ENCODE measurements around the gene SLC22A23.

SLC22A23 gene

DNA sequence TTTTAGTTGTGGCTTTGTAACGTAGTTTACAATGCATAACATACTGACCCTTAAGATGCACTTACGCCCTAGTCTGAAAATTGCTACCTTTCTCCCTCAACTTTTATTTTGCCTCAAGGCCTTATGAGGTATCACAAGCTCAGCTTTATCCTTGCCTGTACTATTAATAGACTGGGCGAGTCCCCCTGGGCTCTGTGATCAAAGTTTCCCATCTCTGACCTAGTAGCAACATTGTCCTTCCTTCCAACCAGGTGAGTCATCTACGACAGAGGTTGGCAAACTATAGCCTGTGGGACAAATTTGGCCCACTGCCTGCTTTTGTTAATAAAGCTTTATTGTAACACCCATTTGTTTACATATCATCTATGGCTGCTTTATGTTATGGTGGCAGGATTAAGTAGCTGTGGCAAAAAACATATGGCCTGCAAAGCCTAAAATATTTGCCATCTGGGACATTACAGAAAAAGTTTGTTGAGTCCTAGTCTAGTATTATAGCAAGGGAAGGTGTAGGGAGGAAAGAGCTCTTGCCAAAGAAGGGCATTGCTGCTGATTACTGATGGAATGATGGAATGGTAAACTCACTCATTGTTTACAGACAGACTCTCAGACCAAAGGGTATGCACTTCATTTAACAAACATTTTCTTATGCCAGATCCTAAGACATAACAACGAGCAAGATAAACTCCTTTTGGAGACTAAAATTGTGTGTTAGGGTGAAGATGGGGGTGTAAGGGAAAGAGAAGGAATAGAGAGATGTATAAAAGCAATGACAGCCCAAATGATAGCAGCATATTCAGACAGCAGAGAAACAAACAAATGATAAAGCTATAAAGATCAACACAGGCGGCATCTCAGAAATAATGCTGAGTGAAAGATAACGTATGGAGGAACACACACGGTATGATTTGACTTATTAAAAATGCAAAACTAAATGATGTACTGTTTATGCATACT is 74.2 kb downstream of the SLC22A23 start (continued):
- TF ChIP-seq KLF10 (tag by site-specific recombination; IDR thresholded peaks at IDR 0.05): peak; percentile 50; the same call in 1 of the 2 replicates
- no peak for TF ChIP-seq HOXC10 (CRISPR knock-in tag; IDR thresholded peaks at IDR 0.05)
- TF ChIP-seq ZIC2 (tag by site-specific recombination; IDR thresholded peaks at IDR 0.05): no peak
- no peak for TF ChIP-seq GLI2 (tag by site-specific recombination; IDR thresholded peaks at IDR 0.05; ENCODE audit: borderline replicate concordance, low read depth)
- no peak for TF ChIP-seq ZNF248 (tag by site-specific recombination; IDR thresholded peaks at IDR 0.05)
- TF ChIP-seq SALL2 (tag by site-specific recombination; IDR thresholded peaks at IDR 0.05; ENCODE audit: borderline replicate concordance): peak; percentile 19; the same call in 1 of the 2 replicates
- no peak for TF ChIP-seq ZNF768 (tag by site-specific recombination; IDR thresholded peaks at IDR 0.05)
- no peak for TF ChIP-seq GLIS2 (tag by site-specific recombination; IDR thresholded peaks at IDR 0.05)
- TF ChIP-seq ZNF571 (tag by site-specific recombination; IDR thresholded peaks at IDR 0.05): no peak
- TF ChIP-seq ZNF549 (tag by site-specific recombination; IDR thresholded peaks at IDR 0.05): no peak
- TF ChIP-seq ZNF404 (tag by site-specific recombination; IDR thresholded peaks at IDR 0.05): no peak
- TF ChIP-seq ZNF311 (tag by site-specific recombination; IDR thresholded peaks at IDR 0.05; ENCODE audit: borderline replicate concordance): no peak
- no peak for TF ChIP-seq ZBTB21 (tag by site-specific recombination; IDR thresholded peaks at IDR 0.05)
- no peak for TF ChIP-seq ZNF239 (tag by site-specific recombination; IDR thresholded peaks at IDR 0.05)
- no peak for TF ChIP-seq ZBTB26 (tag by site-specific recombination; optimal IDR thresholded peaks at IDR 0.05)
- TF ChIP-seq ZEB2 (tag by site-specific recombination; IDR thresholded peaks at IDR 0.05): no peak
- no peak for TF ChIP-seq ZNF157 (tag by site-specific recombination; IDR thresholded peaks at IDR 0.05)
- TF ChIP-seq ZNF830 (tag by site-specific recombination; IDR thresholded peaks at IDR 0.05; ENCODE audit: low read depth): no peak
- no peak for TF ChIP-seq ZNF664 (tag by site-specific recombination; IDR thresholded peaks at IDR 0.05)
- TF ChIP-seq ZNF621 (tag by site-specific recombination; IDR thresholded peaks at IDR 0.05): no peak
- TF ChIP-seq ZNF449 (tag by site-specific recombination; IDR thresholded peaks at IDR 0.05): no peak
- TF ChIP-seq ZNF214 (tag by site-specific recombination; IDR thresholded peaks at IDR 0.05; ENCODE audit: borderline replicate concordance): no peak
- TF ChIP-seq ZXDB (tag by site-specific recombination; IDR thresholded peaks at IDR 0.05): peak; percentile 53; the same call in 1 of the 2 replicates
- TF ChIP-seq ZNF791 (tag by site-specific recombination; IDR thresholded peaks at IDR 0.05): no peak
- TF ChIP-seq ZNF202 (tag by site-specific recombination; IDR thresholded peaks at IDR 0.05; ENCODE audit: borderline replicate concordance): no peak
- TF ChIP-seq, protein P1, sequence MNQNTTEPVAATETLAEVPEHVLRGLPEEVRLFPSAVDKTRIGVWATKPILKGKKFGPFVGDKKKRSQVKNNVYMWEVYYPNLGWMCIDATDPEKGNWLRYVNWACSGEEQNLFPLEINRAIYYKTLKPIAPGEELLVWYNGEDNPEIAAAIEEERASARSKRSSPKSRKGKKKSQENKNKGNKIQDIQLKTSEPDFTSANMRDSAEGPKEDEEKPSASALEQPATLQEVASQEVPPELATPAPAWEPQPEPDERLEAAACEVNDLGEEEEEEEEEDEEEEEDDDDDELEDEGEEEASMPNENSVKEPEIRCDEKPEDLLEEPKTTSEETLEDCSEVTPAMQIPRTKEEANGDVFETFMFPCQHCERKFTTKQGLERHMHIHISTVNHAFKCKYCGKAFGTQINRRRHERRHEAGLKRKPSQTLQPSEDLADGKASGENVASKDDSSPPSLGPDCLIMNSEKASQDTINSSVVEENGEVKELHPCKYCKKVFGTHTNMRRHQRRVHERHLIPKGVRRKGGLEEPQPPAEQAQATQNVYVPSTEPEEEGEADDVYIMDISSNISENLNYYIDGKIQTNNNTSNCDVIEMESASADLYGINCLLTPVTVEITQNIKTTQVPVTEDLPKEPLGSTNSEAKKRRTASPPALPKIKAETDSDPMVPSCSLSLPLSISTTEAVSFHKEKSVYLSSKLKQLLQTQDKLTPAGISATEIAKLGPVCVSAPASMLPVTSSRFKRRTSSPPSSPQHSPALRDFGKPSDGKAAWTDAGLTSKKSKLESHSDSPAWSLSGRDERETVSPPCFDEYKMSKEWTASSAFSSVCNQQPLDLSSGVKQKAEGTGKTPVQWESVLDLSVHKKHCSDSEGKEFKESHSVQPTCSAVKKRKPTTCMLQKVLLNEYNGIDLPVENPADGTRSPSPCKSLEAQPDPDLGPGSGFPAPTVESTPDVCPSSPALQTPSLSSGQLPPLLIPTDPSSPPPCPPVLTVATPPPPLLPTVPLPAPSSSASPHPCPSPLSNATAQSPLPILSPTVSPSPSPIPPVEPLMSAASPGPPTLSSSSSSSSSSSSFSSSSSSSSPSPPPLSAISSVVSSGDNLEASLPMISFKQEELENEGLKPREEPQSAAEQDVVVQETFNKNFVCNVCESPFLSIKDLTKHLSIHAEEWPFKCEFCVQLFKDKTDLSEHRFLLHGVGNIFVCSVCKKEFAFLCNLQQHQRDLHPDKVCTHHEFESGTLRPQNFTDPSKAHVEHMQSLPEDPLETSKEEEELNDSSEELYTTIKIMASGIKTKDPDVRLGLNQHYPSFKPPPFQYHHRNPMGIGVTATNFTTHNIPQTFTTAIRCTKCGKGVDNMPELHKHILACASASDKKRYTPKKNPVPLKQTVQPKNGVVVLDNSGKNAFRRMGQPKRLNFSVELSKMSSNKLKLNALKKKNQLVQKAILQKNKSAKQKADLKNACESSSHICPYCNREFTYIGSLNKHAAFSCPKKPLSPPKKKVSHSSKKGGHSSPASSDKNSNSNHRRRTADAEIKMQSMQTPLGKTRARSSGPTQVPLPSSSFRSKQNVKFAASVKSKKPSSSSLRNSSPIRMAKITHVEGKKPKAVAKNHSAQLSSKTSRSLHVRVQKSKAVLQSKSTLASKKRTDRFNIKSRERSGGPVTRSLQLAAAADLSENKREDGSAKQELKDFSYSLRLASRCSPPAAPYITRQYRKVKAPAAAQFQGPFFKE (tag by site-specific recombination; IDR thresholded peaks at IDR 0.05; ENCODE audit: borderline replicate concordance): no peak
- TF ChIP-seq FEZF1 (tag by site-specific recombination; IDR thresholded peaks at IDR 0.05): no peak
